HG02678 (cell line): ENCODE data around the gene CDH4.

Source experiments
- ATAC-seq: cut with Tn5 transposase; IDR thresholded peaks from one replicate; pipeline ENCODE4 v1.9.1; 2021; ENCODE audit warnings: mild to moderate bottlenecking, moderate library complexity; ENCODE audit not compliant: unreplicated experiment

The CDH4 gene

DNA sequence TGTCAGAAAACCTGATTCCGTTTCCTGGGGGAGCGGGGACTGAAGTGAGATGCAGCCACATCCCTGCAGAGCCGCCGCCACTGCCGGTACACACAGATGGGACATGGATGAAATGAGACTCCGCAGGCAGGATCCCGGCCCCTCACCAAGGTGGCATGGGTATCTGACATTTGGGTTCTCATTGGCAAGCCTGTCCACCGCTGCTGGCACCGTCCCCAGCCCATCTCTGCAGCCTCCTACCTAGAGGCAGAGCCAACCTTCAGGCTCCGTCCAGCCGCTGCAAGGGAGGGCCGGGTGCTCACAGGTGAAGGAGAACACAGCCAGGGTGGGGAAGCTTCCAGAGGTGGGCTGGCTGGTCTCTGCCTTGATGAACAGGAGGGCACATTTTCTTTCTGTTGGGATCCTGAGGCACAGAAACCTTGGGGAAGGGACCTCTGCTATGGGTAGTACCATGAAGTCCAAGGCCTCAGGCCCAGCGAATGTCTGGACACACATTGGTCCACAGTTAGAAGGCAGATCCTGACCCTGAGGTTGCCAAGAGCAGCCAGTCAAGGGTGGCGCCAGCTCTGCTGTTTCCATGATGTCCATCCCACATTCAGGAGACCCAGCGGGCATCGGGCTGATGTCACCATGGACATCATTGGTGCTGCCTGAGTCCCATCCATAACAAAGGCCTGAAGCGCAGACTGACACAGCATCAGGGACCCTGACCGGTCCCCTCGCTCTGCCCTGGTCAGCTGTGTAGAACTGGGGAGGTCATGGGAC is 636.2 kb downstream of the CDH4 start:
- no peak for ATAC-seq

DNA sequence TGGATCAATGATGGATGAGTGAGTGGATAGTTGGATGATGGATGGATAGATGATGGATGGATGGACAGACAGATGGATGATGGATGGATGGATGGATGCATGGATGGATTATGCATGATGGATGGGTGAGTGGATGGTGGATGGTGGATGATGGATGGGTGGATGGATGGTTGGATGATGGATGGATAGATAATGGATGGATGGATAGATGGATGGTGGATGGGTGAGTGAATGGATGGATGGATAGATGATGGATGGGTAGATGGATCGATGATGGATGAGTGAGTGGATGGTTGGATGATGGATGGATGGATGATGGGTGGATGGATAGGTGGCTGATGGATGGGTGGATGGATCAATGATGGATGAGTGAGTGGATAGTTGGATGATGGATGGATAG is 637.6 kb downstream of the CDH4 start:
- ATAC-seq = no peak

DNA sequence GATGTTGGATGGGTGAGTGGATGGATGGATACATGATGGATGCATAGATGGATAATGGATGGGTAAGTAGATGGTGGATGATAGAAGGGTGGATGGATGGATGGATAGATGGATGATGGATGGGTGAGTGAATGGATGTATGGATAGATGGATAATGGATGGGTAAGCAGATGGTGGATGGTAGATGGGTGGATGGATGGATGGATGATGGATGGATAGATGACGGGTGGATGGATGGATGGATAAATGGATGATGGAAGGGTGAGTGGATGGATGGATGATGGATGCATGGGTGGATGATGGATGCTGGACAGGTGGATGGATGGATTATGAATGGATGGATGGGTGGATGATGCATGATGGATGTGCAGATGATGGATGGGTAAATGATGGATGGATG is 638.1 kb downstream of the CDH4 start:
- ATAC-seq = no peak

- ATAC-seq = no peak
These were observed 639.4 kb downstream of the CDH4 start for GRCh38 chr20:61891476-61891875.

- no peak for ATAC-seq
These were observed 640.0 kb downstream of the CDH4 start for GRCh38 chr20:61891916-61892649.

DNA sequence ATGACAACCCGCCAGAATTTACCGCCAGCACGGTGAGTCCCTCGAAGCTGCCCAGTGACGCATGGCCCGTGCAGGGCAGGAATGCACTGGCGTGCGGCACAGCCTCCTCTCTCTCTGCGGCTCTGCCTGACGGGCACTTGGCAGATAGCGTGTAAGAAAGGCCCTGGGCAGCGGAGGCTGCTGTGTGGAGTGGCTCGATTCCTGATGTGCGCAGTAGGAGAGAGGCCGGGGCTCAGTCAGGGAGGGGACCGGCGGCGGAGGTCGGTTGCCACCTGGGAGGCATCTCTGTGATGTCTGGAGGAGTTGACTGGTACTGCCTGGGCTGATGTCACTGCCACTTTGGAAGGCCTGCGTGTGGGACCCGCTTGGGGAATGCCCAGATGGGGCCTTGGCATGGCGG is 643.0 kb downstream of the CDH4 start:
- no peak for ATAC-seq

DNA sequence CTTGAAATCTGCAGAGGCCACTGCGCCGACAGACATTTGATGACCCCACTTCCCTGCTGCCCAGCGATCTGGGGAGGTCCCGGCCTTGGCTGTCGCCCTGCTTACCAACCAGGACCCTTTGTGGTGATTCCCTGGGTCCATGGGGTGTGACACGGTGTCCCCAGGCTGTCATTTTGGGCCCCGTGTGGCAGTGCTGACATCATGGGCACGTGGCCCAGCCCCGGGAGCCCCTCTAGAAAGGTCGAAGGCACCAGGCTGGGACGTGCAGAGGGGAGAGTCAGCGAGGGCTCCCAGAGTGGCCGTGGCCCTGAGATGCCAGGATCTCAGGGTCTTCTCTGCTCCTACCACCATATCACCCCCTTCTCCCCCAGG is 643.6 kb downstream of the CDH4 start:
- ATAC-seq = no peak

DNA sequence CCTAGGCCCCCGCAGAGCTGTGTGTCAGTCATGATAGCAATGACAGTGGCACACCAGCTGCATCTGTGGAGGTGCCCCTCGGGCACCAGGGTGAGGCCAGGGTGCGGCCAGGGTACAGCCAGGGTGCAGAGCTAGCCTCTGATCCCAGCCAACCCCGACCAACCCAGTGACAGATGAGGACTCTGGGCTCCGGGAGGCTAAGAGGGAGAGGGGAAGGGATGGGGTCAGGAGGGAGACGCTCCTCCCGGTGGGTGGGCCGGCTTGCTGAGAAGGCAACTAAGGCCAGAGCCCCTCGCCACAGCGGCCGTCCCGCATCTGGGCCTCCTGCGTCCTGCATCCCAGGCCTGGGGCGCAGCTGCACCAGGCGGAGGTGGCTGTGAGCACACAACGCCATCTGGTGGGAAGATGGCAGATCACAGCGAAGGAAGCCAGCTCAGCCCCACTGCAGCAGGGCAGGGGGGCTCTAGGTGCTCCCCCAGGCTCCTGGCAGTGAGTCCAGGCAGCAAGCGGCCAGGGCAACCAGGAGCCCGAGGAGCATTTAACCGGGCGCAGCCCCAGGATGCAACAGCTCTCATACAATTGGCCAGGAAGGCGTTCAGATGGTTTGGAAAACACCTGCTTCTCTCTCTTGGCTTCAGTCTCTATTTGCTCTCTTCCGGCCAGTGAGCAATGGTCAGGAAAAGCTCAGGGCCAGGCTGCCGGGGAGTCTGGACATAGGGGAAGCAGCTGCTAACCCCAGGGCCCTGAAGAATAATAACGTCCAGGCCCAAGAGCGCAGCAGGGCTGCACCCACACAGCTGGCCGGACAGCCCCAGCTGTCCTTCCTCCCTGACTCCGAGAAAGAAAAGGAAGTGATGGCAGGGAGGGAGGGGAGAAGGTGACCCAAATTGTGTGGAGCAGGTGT is 644.2 kb downstream of the CDH4 start:
- ATAC-seq = no peak

DNA sequence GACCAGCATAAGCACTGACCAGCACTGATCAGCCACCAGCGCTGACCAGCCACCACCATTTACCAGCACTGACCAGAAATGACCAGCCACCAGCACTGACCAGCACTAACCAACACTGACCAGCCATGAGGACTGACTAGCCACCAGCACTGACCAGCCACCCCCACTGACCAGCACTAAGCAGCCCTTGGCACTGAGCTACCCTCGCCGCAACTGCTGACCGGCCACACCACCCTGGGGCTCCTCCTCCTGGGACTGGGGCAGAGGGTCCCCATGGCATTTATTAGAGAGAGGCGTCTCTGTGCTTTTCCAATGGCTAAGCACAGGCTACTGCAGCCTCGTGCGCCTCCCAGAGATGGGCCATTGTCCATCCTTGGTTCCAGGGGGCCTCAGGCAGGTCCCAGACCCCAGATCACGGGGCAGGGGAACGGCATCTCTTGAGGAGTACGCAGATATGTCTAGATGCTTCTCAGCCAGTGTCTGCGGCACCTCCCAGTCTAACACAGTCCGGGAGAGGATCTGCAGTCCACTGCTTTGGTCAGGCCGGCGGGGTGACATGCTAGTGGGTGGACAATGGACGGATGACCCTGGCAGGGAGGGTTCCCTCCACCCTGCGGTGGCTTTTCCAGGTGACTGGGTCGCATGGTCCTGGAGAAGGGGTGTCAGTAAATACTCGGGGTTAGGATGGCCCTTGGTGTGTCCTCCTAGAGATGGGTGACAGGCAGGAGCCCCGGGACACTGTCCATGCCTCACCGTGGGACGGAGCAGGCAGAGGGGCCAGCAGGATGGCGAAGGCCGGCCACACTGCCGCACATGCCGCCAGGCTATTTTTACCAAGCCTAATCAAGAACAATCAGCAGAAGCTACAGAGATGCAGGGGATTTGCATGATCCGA is 645.6 kb downstream of the CDH4 start:
- no peak for ATAC-seq

- ATAC-seq = no peak
These were observed 646.3 kb downstream of the CDH4 start for GRCh38 chr20:61898405-61898804.

DNA sequence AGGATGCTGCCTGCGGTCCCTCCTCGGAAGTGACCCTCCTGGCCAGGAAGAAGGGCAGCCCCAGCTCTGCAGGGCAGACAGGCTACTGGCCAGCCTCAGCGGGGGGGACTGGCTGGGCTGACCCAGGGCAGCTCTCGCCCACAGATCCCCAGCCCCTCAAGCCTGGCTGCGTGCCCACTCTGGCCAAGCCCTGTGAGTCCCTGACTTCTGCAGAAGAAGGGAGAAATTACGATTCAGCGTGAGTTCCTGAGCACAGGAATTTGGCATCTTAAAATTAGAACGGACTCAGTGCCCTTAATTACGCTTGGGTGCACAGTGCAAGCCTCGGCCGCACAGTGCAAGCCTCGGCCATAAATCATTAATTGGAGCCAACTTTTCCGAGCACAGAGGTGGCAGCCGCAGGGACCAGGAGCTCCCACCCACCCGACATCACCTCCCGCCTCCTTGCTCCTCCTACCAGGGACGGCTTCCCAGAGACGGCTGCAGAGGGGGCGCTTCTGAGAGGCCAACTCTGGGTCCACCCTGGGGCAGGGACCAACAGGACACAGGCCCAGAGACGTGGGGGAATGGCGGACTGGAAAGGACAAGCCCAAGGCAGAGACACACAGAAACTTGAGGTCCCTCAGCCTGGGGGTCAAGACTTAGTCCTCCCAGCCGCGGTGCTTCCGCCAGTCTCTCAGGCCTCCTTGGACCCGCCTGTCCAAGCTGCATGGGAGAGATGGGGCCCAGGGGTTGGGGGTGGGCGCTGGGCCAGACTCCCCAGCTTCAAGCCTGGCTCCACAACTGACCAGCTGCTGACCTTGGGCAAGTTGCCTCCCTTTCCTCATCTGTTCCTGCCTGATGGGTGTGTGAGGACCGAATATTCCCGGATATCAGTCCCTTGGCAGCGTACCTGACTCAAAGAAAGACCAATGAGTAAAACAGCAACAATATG is 648.2 kb downstream of the CDH4 start:
- no peak for ATAC-seq

DNA sequence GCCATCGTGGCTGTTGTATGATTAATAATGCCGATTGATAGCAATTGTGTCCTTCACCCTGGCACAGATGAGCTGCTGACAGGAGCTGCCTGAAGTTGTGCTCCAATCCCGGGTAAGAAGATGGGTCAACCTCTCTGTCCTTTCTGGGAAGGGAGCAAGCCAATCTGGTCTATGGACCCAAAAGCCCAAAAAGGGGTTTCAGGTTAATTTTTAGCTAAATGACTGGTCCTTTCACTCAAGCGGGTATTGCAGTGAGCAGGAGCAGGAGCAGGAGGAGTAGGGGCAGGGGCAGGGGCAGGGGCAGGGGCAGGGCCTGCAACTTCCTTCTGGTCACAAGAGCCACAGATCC is 648.9 kb downstream of the CDH4 start:
- no peak for ATAC-seq

GRCh38 chr20:61901392-61902220 is 649.5 kb downstream of the CDH4 start:
- ATAC-seq = no peak

DNA sequence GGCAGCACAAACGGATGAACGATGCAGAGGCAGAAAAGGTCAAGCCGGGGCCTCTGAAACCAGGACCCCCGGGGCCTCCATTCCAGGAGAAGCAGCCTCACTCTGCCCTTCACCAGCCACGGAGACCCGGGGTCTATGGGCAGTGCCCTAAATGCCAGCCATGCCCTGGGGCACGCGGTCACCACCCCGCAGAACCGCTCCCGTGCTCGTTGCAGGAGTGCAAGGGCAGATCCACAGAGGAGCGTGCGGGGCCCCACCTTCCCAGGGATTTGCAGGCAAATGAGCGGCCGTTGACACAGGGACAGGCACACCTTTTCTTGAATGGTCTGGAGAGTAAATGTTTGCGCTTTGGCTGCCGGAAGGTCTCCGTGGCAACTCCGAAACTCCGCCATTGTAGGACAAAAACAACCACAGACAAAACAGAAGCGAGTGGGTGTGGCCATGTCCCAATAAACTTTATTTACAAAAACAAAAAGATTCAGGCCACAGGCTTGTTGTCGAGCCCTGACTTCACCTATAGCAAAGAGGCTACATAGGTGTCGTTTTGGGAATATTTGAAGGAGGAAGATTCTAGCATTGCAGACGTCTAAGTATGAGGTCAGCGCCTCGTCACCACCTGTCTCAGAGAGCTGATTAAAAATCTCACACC is 650.3 kb downstream of the CDH4 start:
- ATAC-seq = no peak

GRCh38 chr20:61903575-61904340 is 651.7 kb downstream of the CDH4 start:
- no peak for ATAC-seq

GRCh38 chr20:61904456-61904855 is 652.4 kb downstream of the CDH4 start:
- no peak for ATAC-seq

DNA sequence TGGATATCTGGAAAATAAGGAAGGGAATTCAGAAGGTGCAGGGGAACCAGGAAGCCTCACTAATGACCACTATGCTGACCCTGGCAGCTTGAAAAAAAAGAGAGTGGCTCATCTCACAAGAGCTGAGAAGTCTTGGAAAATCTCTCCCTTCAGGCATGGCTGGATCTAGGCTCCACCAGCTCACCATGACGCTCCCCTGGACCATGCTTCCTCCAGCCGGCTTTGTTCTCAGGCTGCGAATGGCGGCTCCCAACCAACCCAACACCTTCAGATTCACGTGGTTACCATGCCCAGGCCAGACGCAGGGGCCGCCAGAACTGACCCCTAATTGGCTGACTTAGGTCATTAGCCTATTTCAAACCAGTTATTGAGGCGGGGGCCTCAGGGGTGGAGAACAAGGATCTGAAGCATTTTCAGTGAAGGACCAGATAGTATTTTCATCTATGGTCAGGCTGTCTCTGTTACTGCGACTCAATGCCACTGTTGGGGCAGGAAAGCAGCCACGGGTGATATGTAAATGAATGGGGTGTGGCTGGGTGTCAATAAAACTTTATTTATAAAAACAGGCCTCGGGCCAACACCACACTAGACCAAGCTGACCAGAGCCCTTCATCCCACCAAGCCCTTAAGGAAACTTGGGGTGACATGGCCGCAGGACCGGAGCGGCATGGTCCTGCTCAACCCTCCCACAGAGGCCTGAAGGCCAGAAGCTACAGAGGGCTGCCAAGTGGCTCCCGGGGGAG is 653.9 kb downstream of the CDH4 start:
- no peak for ATAC-seq
